Measurements from ENCODE around the gene IL1A. TPM values are rescaled to one million over a fixed set of nuclear protein-coding genes. Genes with fewer than 3 reads are reported as not detected.
A peak's percentile ranks its signal among the peaks of the same experiment; 100 is the strongest.

Gene IL1A
- total and polyA plus RNA-seq, 9 of the 15 experiments (the other 6 are each of a cell fraction or from before 2014, with no cell fraction given), result 0.03 to 0.27 (median 0.14) TPM; not detected in 2

DNA sequence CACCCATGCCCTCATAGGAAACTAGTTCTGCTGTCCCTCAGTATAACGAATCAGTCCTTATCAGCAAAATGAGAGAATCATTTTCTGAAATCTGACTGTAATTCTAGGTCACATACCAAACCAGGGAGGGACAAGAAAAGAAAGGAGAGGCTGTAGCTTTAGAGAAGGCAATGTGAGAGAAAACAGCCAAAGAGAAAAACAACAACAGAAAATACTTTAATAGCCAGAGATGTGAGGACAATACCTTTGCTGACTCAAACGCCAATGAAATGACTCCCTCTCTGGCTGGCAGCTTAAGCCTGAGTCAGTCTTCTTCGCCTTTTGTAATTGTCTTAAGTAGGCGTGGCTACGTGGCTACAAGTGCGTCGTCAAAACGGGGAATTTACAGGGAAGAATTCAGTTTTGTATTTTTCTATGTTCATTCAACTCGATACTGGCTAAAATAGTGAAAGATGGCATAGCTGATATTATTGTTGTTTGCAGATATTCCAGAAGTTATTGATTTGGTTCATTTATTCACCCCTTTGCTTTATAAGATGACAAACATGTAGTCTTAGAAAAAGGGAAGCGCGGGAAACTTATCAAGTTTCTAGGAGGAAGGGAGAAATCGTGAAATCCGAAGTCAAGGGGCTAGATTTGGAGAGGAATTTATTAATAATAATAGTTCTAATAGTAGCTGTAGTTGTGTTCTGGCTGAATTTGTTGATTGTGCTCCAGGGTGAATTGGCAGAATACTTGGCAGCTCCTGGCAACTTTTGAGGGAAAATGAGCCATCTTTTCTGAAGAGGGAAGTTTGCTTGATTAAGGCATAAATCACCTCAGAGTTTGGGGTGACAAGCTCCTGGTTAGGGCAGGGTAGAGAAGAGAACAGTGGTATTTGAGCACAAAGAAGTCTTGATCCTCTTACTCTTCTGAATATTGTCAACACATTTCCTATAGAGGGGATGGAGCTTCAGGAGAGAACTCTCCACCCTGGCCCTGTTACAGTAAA lies at the start of gene IL1A (continued):
- TF ChIP-seq SNRNP70 (optimal IDR thresholded peaks at IDR 0.05; ENCODE audit: low read depth, low read length) (no peak), TCF7L2 (IDR thresholded peaks at IDR 0.05; ENCODE audit: low read depth, low read length) (no peak), DDX20 (tag; IDR thresholded peaks at IDR 0.05; ENCODE audit: low read depth) (no peak), NFXL1 (CRISPR knock-in tag; IDR thresholded peaks at IDR 0.05) (no peak), SREBF2 (CRISPR knock-in tag; IDR thresholded peaks at IDR 0.05) (no peak), PHTF2 (CRISPR knock-in tag; IDR thresholded peaks at IDR 0.05) (no peak), ZNF77 (CRISPR knock-in tag; IDR thresholded peaks at IDR 0.05) (no peak), DPF2 (IDR thresholded peaks at IDR 0.05) (peak; percentile 71), RNF219 (CRISPR knock-in tag; IDR thresholded peaks at IDR 0.05) (no peak), TGIF2 (CRISPR knock-in tag; IDR thresholded peaks at IDR 0.05) (no peak), ZC3H8 (IDR thresholded peaks at IDR 0.05) (no peak), ZNF324 (CRISPR knock-in tag; IDR thresholded peaks at IDR 0.05) (no peak; the same call in 1 of the 2 replicates), PURB (CRISPR knock-in tag; IDR thresholded peaks at IDR 0.05; ENCODE audit: low read depth) (no peak)
- TF ChIP-seq, protein P1, sequence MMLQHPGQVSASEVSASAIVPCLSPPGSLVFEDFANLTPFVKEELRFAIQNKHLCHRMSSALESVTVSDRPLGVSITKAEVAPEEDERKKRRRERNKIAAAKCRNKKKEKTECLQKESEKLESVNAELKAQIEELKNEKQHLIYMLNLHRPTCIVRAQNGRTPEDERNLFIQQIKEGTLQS (IDR thresholded peaks at IDR 0.05), result peak; percentile 52; the same call in 1 of the 2 replicates
- TF ChIP-seq, protein P1 (CRISPR knock-in tag; conservative IDR thresholded peaks at IDR 0.05), result no peak
- TF ChIP-seq, protein P2, sequence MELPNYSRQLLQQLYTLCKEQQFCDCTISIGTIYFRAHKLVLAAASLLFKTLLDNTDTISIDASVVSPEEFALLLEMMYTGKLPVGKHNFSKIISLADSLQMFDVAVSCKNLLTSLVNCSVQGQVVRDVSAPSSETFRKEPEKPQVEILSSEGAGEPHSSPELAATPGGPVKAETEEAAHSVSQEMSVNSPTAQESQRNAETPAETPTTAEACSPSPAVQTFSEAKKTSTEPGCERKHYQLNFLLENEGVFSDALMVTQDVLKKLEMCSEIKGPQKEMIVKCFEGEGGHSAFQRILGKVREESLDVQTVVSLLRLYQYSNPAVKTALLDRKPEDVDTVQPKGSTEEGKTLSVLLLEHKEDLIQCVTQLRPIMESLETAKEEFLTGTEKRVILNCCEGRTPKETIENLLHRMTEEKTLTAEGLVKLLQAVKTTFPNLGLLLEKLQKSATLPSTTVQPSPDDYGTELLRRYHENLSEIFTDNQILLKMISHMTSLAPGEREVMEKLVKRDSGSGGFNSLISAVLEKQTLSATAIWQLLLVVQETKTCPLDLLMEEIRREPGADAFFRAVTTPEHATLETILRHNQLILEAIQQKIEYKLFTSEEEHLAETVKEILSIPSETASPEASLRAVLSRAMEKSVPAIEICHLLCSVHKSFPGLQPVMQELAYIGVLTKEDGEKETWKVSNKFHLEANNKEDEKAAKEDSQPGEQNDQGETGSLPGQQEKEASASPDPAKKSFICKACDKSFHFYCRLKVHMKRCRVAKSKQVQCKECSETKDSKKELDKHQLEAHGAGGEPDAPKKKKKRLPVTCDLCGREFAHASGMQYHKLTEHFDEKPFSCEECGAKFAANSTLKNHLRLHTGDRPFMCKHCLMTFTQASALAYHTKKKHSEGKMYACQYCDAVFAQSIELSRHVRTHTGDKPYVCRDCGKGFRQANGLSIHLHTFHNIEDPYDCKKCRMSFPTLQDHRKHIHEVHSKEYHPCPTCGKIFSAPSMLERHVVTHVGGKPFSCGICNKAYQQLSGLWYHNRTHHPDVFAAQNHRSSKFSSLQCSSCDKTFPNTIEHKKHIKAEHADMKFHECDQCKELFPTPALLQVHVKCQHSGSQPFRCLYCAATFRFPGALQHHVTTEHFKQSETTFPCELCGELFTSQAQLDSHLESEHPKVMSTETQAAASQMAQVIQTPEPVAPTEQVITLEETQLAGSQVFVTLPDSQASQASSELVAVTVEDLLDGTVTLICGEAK (IDR thresholded peaks at IDR 0.05), result no peak
- TF ChIP-seq, protein P2 (CRISPR knock-in tag; IDR thresholded peaks at IDR 0.05), result no peak

Data from K562 (cell line).